ENCODE data around the gene ATP6V1C2. TPM values are rescaled to one million over a fixed set of nuclear protein-coding genes. Genes with fewer than 3 reads are reported as not detected.

ATP6V1C2 gene
- total RNA-seq, 4 donors from 2014 or later, result 130 to 418 (median 211) TPM

- WGBS, 2 donors, result 92 to 95% methylated on average over 12 of the region's 12 CpGs
- TF ChIP-seq POLR2A (IDR thresholded peaks at IDR 0.05) (no peak), CTCF (IDR thresholded peaks at IDR 0.05) (no peak)
- H3K4me3 ChIP-seq (ENCODE audit: low read depth, poor library complexity, severe bottlenecking), result no peak overlapping the region
- intact Hi-C loops (cut with DNase I; ENCODE audit: low total_unique reads), result no loop called here
- no peak for DNase-seq (ENCODE audit: low spot score in 2 of 2)
These were observed 50.9 kb downstream of the ATP6V1C2 start for GRCh38 chr2:10772201-10772867.

- TF ChIP-seq CTCF (IDR thresholded peaks at IDR 0.05) (no peak), POLR2A (IDR thresholded peaks at IDR 0.05) (no peak)
- intact Hi-C loops (cut with DNase I; ENCODE audit: low total_unique reads), result no loop called here
- WGBS, 2 donors, result 74 to 83% methylated on average over 13 of the region's 13 CpGs
- DNase-seq (ENCODE audit: low spot score in 2 of 2), result no peak
- H3K4me3 ChIP-seq (ENCODE audit: low read depth, poor library complexity, severe bottlenecking), result no peak overlapping the region
These were observed 51.4 kb downstream of the ATP6V1C2 start for GRCh38 chr2:10772868-10773215.

GRCh38 chr2:10773821-10774341 lies 52.5 kb downstream of the ATP6V1C2 start:
- 42 to 44% methylated on average over 6 to 7 of the region's 8 CpGs for WGBS, 2 donors
- intact Hi-C loops (cut with DNase I; ENCODE audit: low total_unique reads), result no loop called here
- H3K4me3 ChIP-seq (ENCODE audit: low read depth, poor library complexity, severe bottlenecking), result no peak overlapping the region
- TF ChIP-seq POLR2A (IDR thresholded peaks at IDR 0.05) (no peak), CTCF (IDR thresholded peaks at IDR 0.05) (no peak)
- DNase-seq (ENCODE audit: low spot score in 2 of 2), result no peak

- no peak for DNase-seq (ENCODE audit: low spot score in 2 of 2)
- intact Hi-C loops (cut with DNase I; ENCODE audit: low total_unique reads), result no loop called here
- 45 to 51% methylated on average over 5 of the region's 6 CpGs for WGBS, 2 donors
- H3K4me3 ChIP-seq (ENCODE audit: low read depth, poor library complexity, severe bottlenecking), result no peak overlapping the region
- TF ChIP-seq POLR2A (IDR thresholded peaks at IDR 0.05), result no peak
- no peak for TF ChIP-seq CTCF (IDR thresholded peaks at IDR 0.05)
These were observed 53.0 kb downstream of the ATP6V1C2 start for GRCh38 chr2:10774394-10774793.

GRCh38 chr2:10775021-10775780 lies 53.8 kb downstream of the ATP6V1C2 start:
- DNase-seq (ENCODE audit: low spot score in 2 of 2), result no peak

More at GRCh38 chr2:10775021-10775780, 53.8 kb downstream of the ATP6V1C2 start:
- intact Hi-C loops (cut with DNase I; ENCODE audit: low total_unique reads), result no loop called here
- TF ChIP-seq CTCF (IDR thresholded peaks at IDR 0.05), result no peak
- no peak for TF ChIP-seq POLR2A (IDR thresholded peaks at IDR 0.05)
- no peak overlapping the region for H3K4me3 ChIP-seq (ENCODE audit: low read depth, poor library complexity, severe bottlenecking)
- WGBS, 2 donors, result 75 to 80% methylated on average over 23 of the region's 23 CpGs

All from lower leg skin (tissue), 4 donors.